Endothelial cell (in vitro differentiated cells): ENCODE data around the gene TSC22D2. TPM values are rescaled to one million over a fixed set of nuclear protein-coding genes. Genes with fewer than 3 reads are reported as not detected.

ENCODE experiments used
- DNase-seq: peaks from one replicate; pipeline ENCODE4 v3.0.0; 2021; ENCODE audit warnings: low spot score
- H3K27ac Mint-ChIP-seq: one replicate; pipeline ENCODE4 v1.8.0; 2021; ENCODE audit warnings: mixed read lengths, inconsistent platforms; ENCODE audit not compliant: unreplicated experiment
- H3K27me3 Mint-ChIP-seq: one replicate; pipeline ENCODE4 v1.8.0; 2021; ENCODE audit warnings: mild to moderate bottlenecking, moderate library complexity, mixed read lengths, inconsistent platforms; ENCODE audit not compliant: unreplicated experiment
- H3K36me3 Mint-ChIP-seq: one replicate; pipeline ENCODE4 v1.8.0; 2021; ENCODE audit warnings: mild to moderate bottlenecking, low read depth, mixed read lengths, inconsistent platforms; ENCODE audit not compliant: unreplicated experiment
- H3K4me1 Mint-ChIP-seq: one replicate; pipeline ENCODE4 v1.8.0; 2021; ENCODE audit warnings: mild to moderate bottlenecking, mixed read lengths, inconsistent platforms; ENCODE audit not compliant: unreplicated experiment
- H3K4me3 Mint-ChIP-seq: one replicate; pipeline ENCODE4 v1.8.0; 2021; ENCODE audit warnings: mild to moderate bottlenecking, mixed read lengths, inconsistent platforms; ENCODE audit not compliant: unreplicated experiment
- H3K9me3 Mint-ChIP-seq: one replicate; pipeline ENCODE4 v1.8.0; 2021; ENCODE audit warnings: mixed read lengths, inconsistent platforms; ENCODE audit not compliant: unreplicated experiment
- CTCF ChIP-seq: fragments of 200-600 bp; sonication (generic); IDR thresholded peaks from one replicate; pipeline ENCODE4 v1.5.0; 2021; ENCODE audit warnings: antibody characterized with exemption; ENCODE audit not compliant: unreplicated experiment
- total RNA-seq: library from RNA; stranded (reverse); fragmentation: NEBNext Ultra II Directional; extraction: Animal tissue kit (Norgen Biotek cat#: 25700); gene quantifications from one replicate; pipeline ENCODE4 v1.2.1, GENCODE V29; 2021; ENCODE audit not compliant: unreplicated experiment

Gene TSC22D2
- total RNA-seq, 1 donor from 2014 or later: 38.8 TPM

DNA sequence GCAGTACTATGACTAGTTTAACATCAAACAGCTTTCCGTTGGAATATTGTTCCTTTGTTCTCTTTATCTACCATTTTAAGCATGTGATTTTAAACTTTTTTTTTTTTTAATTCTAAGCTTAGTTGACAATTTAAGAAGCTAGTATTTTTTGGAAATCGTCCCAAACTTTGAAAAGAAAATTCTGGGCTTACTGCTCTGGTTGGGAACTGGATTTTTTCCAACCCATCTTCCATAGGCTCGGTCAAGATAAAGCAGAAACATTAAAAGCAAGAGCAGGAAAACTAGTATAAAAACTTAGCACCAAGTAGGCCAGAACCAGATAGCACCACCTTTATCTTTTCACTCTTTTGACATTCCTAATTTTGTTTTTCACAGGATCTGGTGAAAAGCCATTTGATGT, 49.9 kb downstream of the TSC22D2 start:
- peaks cover 1% of the 10 kb centered on the region for H3K27me3 Mint-ChIP-seq
- H3K27ac Mint-ChIP-seq: no peak overlapping the region
- no peak overlapping the region for H3K4me3 Mint-ChIP-seq
- TF ChIP-seq CTCF: no peak
- H3K9me3 Mint-ChIP-seq: no peaks in the 10 kb centered on the region
- peaks cover 8% of the 10 kb centered on the region for H3K4me1 Mint-ChIP-seq
- no peak for DNase-seq
- peaks cover 17% of the 10 kb centered on the region for H3K36me3 Mint-ChIP-seq

DNA sequence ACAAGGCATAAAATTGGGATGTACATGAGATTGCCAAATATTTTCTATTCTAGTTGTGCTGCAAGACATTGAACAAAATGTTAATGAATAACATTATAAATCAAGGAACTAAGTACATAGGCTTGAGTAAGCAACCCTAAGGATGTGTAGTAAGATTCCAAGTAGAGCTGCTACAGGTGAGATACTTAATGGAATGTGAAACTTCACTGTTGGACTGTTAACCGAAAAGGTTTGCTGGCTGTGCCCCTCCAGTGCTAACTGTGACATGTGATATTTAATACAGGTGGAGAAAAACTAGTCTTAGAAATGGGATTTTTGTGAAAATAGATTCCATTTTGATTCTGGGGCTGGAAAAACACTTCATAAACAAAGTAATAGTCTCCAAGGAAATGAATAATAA, 52.4 kb downstream of the TSC22D2 start:
- TF ChIP-seq CTCF: no peak
- no peaks in the 10 kb centered on the region for H3K4me1 Mint-ChIP-seq
- no peak overlapping the region for H3K4me3 Mint-ChIP-seq
- peaks cover 17% of the 10 kb centered on the region for H3K36me3 Mint-ChIP-seq
- no peak overlapping the region for H3K27ac Mint-ChIP-seq
- H3K9me3 Mint-ChIP-seq: no peaks in the 10 kb centered on the region
- H3K27me3 Mint-ChIP-seq: peaks cover 1% of the 10 kb centered on the region
- DNase-seq: no peak

- Mint-ChIP-seq H3K4me3 (no peak overlapping the region), H3K27me3 (peaks cover 1% of the 10 kb centered on the region), H3K27ac (no peak overlapping the region), H3K9me3 (no peaks in the 10 kb centered on the region), H3K4me1 (peaks cover 5% of the 10 kb centered on the region), H3K36me3 (peaks cover 17% of the 10 kb centered on the region)
- no peak for DNase-seq
- TF ChIP-seq CTCF: no peak
Measured at GRCh38 chr3:150461399-150461798, 53.3 kb downstream of the TSC22D2 start.

DNA sequence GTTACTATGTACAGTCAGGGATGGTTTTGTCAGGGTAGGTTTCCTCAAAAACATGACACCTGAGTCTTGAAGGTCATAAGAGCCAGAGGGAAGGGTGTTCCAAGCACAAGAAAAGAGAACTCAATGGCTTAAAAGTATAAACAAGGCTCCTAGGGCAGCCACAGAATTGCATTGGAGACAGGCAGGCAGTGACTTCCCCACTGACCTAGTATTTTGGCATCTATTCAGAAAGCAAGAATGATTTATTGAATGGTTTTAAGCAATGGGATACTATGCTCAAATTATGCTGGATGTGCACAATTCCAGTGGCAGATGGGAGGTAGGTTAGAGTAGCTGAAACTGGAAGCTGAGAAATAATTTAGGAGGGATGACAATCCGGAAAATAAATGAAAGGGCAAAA, 54.0 kb downstream of the TSC22D2 start:
- peaks cover 1% of the 10 kb centered on the region for H3K27me3 Mint-ChIP-seq
- no peaks in the 10 kb centered on the region for H3K9me3 Mint-ChIP-seq
- H3K27ac Mint-ChIP-seq: no peak overlapping the region
- H3K4me1 Mint-ChIP-seq: peaks cover 11% of the 10 kb centered on the region
- no peak for DNase-seq
- H3K36me3 Mint-ChIP-seq: peaks cover 11% of the 10 kb centered on the region
- no peak for TF ChIP-seq CTCF
- no peak overlapping the region for H3K4me3 Mint-ChIP-seq

- Mint-ChIP-seq H3K36me3 (peaks cover 3% of the 10 kb centered on the region), H3K4me3 (no peak overlapping the region), H3K27ac (no peak overlapping the region), H3K27me3 (no peaks in the 10 kb centered on the region), H3K4me1 (peaks cover 31% of the 10 kb centered on the region), H3K9me3 (no peaks in the 10 kb centered on the region)
- TF ChIP-seq CTCF: no peak
- no peak for DNase-seq
Measured at GRCh38 chr3:150464684-150465083, 56.6 kb downstream of the TSC22D2 start.
